Measurements from ENCODE around the gene ACYP2.

GRCh38 chr2:54290356-54291025 lies 175.1 kb downstream of the ACYP2 start:
- TF ChIP-seq CTCF (IDR thresholded peaks at IDR 0.05) (no peak), EZH2 (IDR thresholded peaks at IDR 0.05; ENCODE audit: borderline replicate concordance, insufficient read depth, low read depth, low read length, poor library complexity, severe bottlenecking) (no peak)
